HAP-1 (cell line): ENCODE results near the gene SMIM38.

ENCODE experiments used
- DNase-seq, 2 experiments: peaks; one replicate each; pipeline ENCODE4 v3.0.0-alpha.2; 2016 to 2020; ENCODE audit warnings: low spot score in 2 of 2
- H3K27me3 ChIP-seq: fragments of 250-450 bp; sonication (Bioruptor Pico); 2 replicates; pipeline ENCODE4 v1.5.1; 2020; ENCODE audit warnings: low read depth, mild to moderate bottlenecking, moderate library complexity
- H3K36me3 ChIP-seq: fragments of 250-450 bp; sonication (Bioruptor Pico); replicated peaks from 2 replicates; pipeline ENCODE4 v1.5.1; 2020; ENCODE audit warnings: mild to moderate bottlenecking
- H3K4me1 ChIP-seq: fragments of 250-450 bp; sonication (Bioruptor Pico); 2 replicates; pipeline ENCODE4 v1.5.1; 2020; ENCODE audit warnings: mild to moderate bottlenecking
- H3K4me3 ChIP-seq: fragments of 250-450 bp; sonication (Bioruptor Pico); 2 replicates; pipeline ENCODE4 v1.5.1; 2020; ENCODE audit warnings: mild to moderate bottlenecking, moderate library complexity
- H3K9me3 ChIP-seq: fragments of 250-450 bp; sonication (Bioruptor Pico); 2 replicates; pipeline ENCODE4 v1.5.1; 2020; ENCODE audit warnings: mild to moderate bottlenecking, moderate library complexity
- in situ Hi-C: fragments of 300-500 bp; cut with MboI; formaldehyde crosslinking; loops from 3 replicates; pipeline ENCODE4 v1.14.3; 2020; ENCODE audit warnings: low sequenced_read_pairs, inconsistent platforms, mixed read lengths

SMIM38 gene

GRCh38 chr11:69152733-69153421 is 2.9 kb upstream of the SMIM38 start:
- 0 out of 2 replicates have a peak, but pooled peaks cover 4% of the 10 kb centered on the region for H3K9me3 ChIP-seq
- H3K27me3 ChIP-seq: peaks cover 15% of the 10 kb centered on the region
- in situ Hi-C loops: no loop called here
- DNase-seq: no peak
- no peak overlapping the region for H3K4me3 ChIP-seq
- no peaks in the 10 kb centered on the region for H3K4me1 ChIP-seq
- no peaks in the 10 kb centered on the region for H3K36me3 ChIP-seq

- DNase-seq: no peak
- Histone ChIP-seq H3K27me3 (peaks cover 15% of the 10 kb centered on the region), H3K9me3 (0 out of 2 replicates have a peak, but pooled peaks cover 4% of the 10 kb centered on the region), H3K36me3 (no peaks in the 10 kb centered on the region), H3K4me3 (no peak overlapping the region), H3K4me1 (no peaks in the 10 kb centered on the region)
- in situ Hi-C loops: no loop called here
Measured at GRCh38 chr11:69153661-69154060, 2.1 kb upstream of the SMIM38 start.

- no peaks in the 10 kb centered on the region for H3K36me3 ChIP-seq
- peaks cover 15% of the 10 kb centered on the region for H3K27me3 ChIP-seq
- H3K9me3 ChIP-seq: 0 out of 2 replicates have a peak, but pooled peaks cover 4% of the 10 kb centered on the region
- DNase-seq: no peak
- no peaks in the 10 kb centered on the region for H3K4me1 ChIP-seq
- in situ Hi-C loops: no loop called here
- H3K4me3 ChIP-seq: no peak overlapping the region
Measured at GRCh38 chr11:69154211-69154913, 1.4 kb upstream of the SMIM38 start.

- Histone ChIP-seq H3K4me1 (no peaks in the 10 kb centered on the region), H3K27me3 (peaks cover 15% of the 10 kb centered on the region), H3K36me3 (no peaks in the 10 kb centered on the region), H3K4me3 (no peak overlapping the region), H3K9me3 (0 out of 2 replicates have a peak, but pooled peaks cover 4% of the 10 kb centered on the region)
- in situ Hi-C loops: no loop called here
- no peak for DNase-seq
Measured at GRCh38 chr11:69154938-69155301, 815 bp upstream of the SMIM38 start.

GRCh38 chr11:69156235-69156639 is 502 bp downstream of the SMIM38 start:
- no peak overlapping the region for H3K4me3 ChIP-seq
- no peaks in the 10 kb centered on the region for H3K4me1 ChIP-seq
- peaks cover 12% of the 10 kb centered on the region for H3K27me3 ChIP-seq
- H3K9me3 ChIP-seq: no peaks in the 10 kb centered on the region
- DNase-seq: no peak
- in situ Hi-C loops: no loop called here
- no peaks in the 10 kb centered on the region for H3K36me3 ChIP-seq

- DNase-seq: no peak
- no peaks in the 10 kb centered on the region for H3K4me1 ChIP-seq
- no peaks in the 10 kb centered on the region for H3K9me3 ChIP-seq
- no peak overlapping the region for H3K4me3 ChIP-seq
- H3K27me3 ChIP-seq: peaks cover 10% of the 10 kb centered on the region
- in situ Hi-C loops: no loop called here
- no peaks in the 10 kb centered on the region for H3K36me3 ChIP-seq
Measured at GRCh38 chr11:69156673-69157155, 979 bp downstream of the SMIM38 start.

GRCh38 chr11:69157156-69157821 is 1.6 kb downstream of the SMIM38 start:
- no peak overlapping the region for H3K4me3 ChIP-seq
- no peaks in the 10 kb centered on the region for H3K9me3 ChIP-seq
- no peaks in the 10 kb centered on the region for H3K36me3 ChIP-seq
- H3K4me1 ChIP-seq: no peaks in the 10 kb centered on the region
- DNase-seq: no peak
- peaks cover 8% of the 10 kb centered on the region for H3K27me3 ChIP-seq
- in situ Hi-C loops: no loop called here

GRCh38 chr11:69157822-69158231 is 2.1 kb downstream of the SMIM38 start:
- DNase-seq: no peak
- Histone ChIP-seq H3K27me3 (peaks cover 3% of the 10 kb centered on the region), H3K4me1 (no peaks in the 10 kb centered on the region), H3K36me3 (no peaks in the 10 kb centered on the region), H3K9me3 (no peaks in the 10 kb centered on the region), H3K4me3 (no peak overlapping the region)
- in situ Hi-C loops: no loop called here

GRCh38 chr11:69158301-69159149 is 2.8 kb downstream of the SMIM38 start:
- no peak overlapping the region for H3K4me3 ChIP-seq
- no peak for DNase-seq
- H3K4me1 ChIP-seq: no peaks in the 10 kb centered on the region
- in situ Hi-C loops: no loop called here
- H3K27me3 ChIP-seq: no peaks in the 10 kb centered on the region; the same call in 1 of the 2 replicates
- H3K36me3 ChIP-seq: no peaks in the 10 kb centered on the region
- H3K9me3 ChIP-seq: no peaks in the 10 kb centered on the region

GRCh38 chr11:69159150-69159852 is 3.6 kb downstream of the SMIM38 start:
- H3K36me3 ChIP-seq: no peaks in the 10 kb centered on the region
- peaks cover 4% of the 10 kb centered on the region; the same call in 1 of the 2 replicates for H3K9me3 ChIP-seq
- no peak overlapping the region for H3K4me3 ChIP-seq
- in situ Hi-C loops: no loop called here
- DNase-seq: no peak
- no peaks in the 10 kb centered on the region; the same call in 1 of the 2 replicates for H3K27me3 ChIP-seq
- no peaks in the 10 kb centered on the region for H3K4me1 ChIP-seq

GRCh38 chr11:69160296-69161116 is 4.8 kb downstream of the SMIM38 start:
- H3K9me3 ChIP-seq: peaks cover 4% of the 10 kb centered on the region; the same call in 1 of the 2 replicates

GRCh38 chr11:69161117-69161407 is 5.3 kb downstream of the SMIM38 start:
- Histone ChIP-seq H3K27me3 (no peaks in the 10 kb centered on the region; the same call in 1 of the 2 replicates), H3K4me1 (no peaks in the 10 kb centered on the region), H3K4me3 (no peak overlapping the region), H3K9me3 (peaks cover 4% of the 10 kb centered on the region; the same call in 1 of the 2 replicates), H3K36me3 (no peaks in the 10 kb centered on the region)
- in situ Hi-C loops: no loop called here
- no peak for DNase-seq

More at GRCh38 chr11:69160296-69161116, 4.8 kb downstream of the SMIM38 start:
- no peak for DNase-seq
- Histone ChIP-seq H3K27me3 (no peaks in the 10 kb centered on the region; the same call in 1 of the 2 replicates), H3K36me3 (no peaks in the 10 kb centered on the region), H3K4me3 (no peak overlapping the region), H3K4me1 (no peaks in the 10 kb centered on the region)
- in situ Hi-C loops: no loop called here
